CD14-positive monocyte (primary cell): ENCODE data around the gene NBEAL1. TPM values are rescaled to one million over a fixed set of nuclear protein-coding genes. Genes with fewer than 3 reads are reported as not detected.
"Not testable (repeated sequence)": the region's sequence is repeated elsewhere in the genome, so short reads cannot be mapped to it uniquely, and the experiment has no call there.

ENCODE experiments used
- DNase-seq, 3 donors: peaks; one replicate each; pipeline ENCODE4 v3.0.0-alpha.2; 2011 to 2022
- H2AFZ ChIP-seq: 2 replicates; pipeline ENCODE4 v1.6.0; 2012; ENCODE audit warnings: mild to moderate bottlenecking, low read depth, low read length, inconsistent platforms; ENCODE audit not compliant: insufficient read depth, poor library complexity, severe bottlenecking
- H3K27ac ChIP-seq, 2 donors: 1 replicate in 1 of 2; 2 replicates in 1 of 2; pipeline ENCODE4 v1.5.1; 2012 to 2013; ENCODE audit warnings: low read length in 2 of 2, control low read depth in 1 of 2, inconsistent platforms in 1 of 2, low read depth in 1 of 2, mild to moderate bottlenecking in 1 of 2
- H3K27me3 ChIP-seq, 2 donors: one replicate each; pipeline versions ENCODE4 v1.6.0 to v1.6.1; 2011 to 2013; ENCODE audit warnings: low read length in 2 of 2; ENCODE audit not compliant: control insufficient read depth in 2 of 2, insufficient read depth in 2 of 2
- H3K36me3 ChIP-seq, 2 donors: replicated peaks in 1 of 2; 1 replicate in 1 of 2; 2 replicates in 1 of 2; pipeline versions ENCODE4 v1.5.1 to v1.6.1; 2012 to 2013; ENCODE audit warnings: low read length in 2 of 2, control low read depth in 1 of 2, inconsistent platforms in 1 of 2, mild to moderate bottlenecking in 1 of 2; ENCODE audit not compliant: insufficient read depth in 2 of 2, control insufficient read depth in 1 of 2
- H3K4me1 ChIP-seq, 2 donors: 1 replicate in 1 of 2; 2 replicates in 1 of 2; pipeline versions ENCODE4 v1.5.1 to v1.6.1; 2012 to 2013; ENCODE audit warnings: low read length in 2 of 2, control low read depth in 1 of 2, inconsistent platforms in 1 of 2, mild to moderate bottlenecking in 1 of 2, moderate library complexity in 1 of 2; ENCODE audit not compliant: insufficient read depth in 2 of 2, control insufficient read depth in 1 of 2
- H3K4me2 ChIP-seq: replicated peaks from 2 replicates; pipeline ENCODE3; 2012; ENCODE audit warnings: low read length, moderate library complexity, mild to moderate bottlenecking; ENCODE audit not compliant: poor library complexity, severe bottlenecking; ENCODE audit errors: extremely low read depth
- H3K4me3 ChIP-seq, 3 experiments: fragments of 200-600 bp in 1 of 3; sonication (generic) in 1 of 3; replicated peaks in 1 of 3; 1 replicate in 2 of 3; 2 replicates in 1 of 3; pipeline ENCODE4 v1.5.1; 2011 to 2013; ENCODE audit warnings: low read length in 3 of 3, mild to moderate bottlenecking in 3 of 3, control low read depth in 2 of 3, low read depth in 2 of 3, inconsistent platforms in 1 of 3, moderate library complexity in 1 of 3
- H3K79me2 ChIP-seq: 2 replicates; pipeline ENCODE4 v1.6.0; 2012; ENCODE audit warnings: mild to moderate bottlenecking, control low read depth, inconsistent platforms, low read length, moderate library complexity; ENCODE audit not compliant: insufficient read depth
- H3K9ac ChIP-seq: 2 replicates; pipeline ENCODE4 v1.6.0; 2017; ENCODE audit warnings: low read length, mild to moderate bottlenecking; ENCODE audit not compliant: insufficient read depth, poor library complexity, severe bottlenecking
- H3K9me3 ChIP-seq, 2 donors: replicated peaks in 1 of 2; 1 replicate in 1 of 2; 2 replicates in 1 of 2; pipeline versions ENCODE4 v1.5.1 to v1.6.1; 2012 to 2013; ENCODE audit warnings: low read length in 2 of 2, control low read depth in 1 of 2; ENCODE audit not compliant: control insufficient read depth in 1 of 2, insufficient read depth in 1 of 2
- H4K20me1 ChIP-seq: 2 replicates; pipeline ENCODE4 v1.6.0; 2012; ENCODE audit warnings: mild to moderate bottlenecking, low read length, control low read depth, moderate library complexity; ENCODE audit not compliant: insufficient read depth
- H3K27ac Mint-ChIP-seq, 7 donors: one replicate each; pipeline ENCODE4 v1.8.0; 2020; ENCODE audit warnings: mild to moderate bottlenecking in 7 of 7, mixed read lengths in 7 of 7, moderate library complexity in 6 of 7, inconsistent platforms in 2 of 7
- H3K27me3 Mint-ChIP-seq, 3 donors: one replicate each; pipeline ENCODE4 v1.8.0; 2021 to 2022; ENCODE audit warnings: low read depth in 3 of 3, mild to moderate bottlenecking in 3 of 3, mixed read lengths in 3 of 3, moderate library complexity in 3 of 3, inconsistent platforms in 1 of 3
- H3K36me3 Mint-ChIP-seq, 2 donors: one replicate each; pipeline ENCODE4 v1.8.0; 2020; ENCODE audit warnings: mixed read lengths in 2 of 2, inconsistent platforms in 1 of 2, mild to moderate bottlenecking in 1 of 2
- H3K4me1 Mint-ChIP-seq: one replicate; pipeline ENCODE4 v1.8.0; 2020; ENCODE audit warnings: mild to moderate bottlenecking, mixed read lengths
- H3K4me3 Mint-ChIP-seq, 2 donors: one replicate each; pipeline ENCODE4 v1.8.0; 2020; ENCODE audit warnings: mild to moderate bottlenecking in 2 of 2, mixed read lengths in 2 of 2, moderate library complexity in 1 of 2
- H3K9me3 Mint-ChIP-seq, 7 donors: one replicate each; pipeline ENCODE4 v1.8.0; 2020 to 2022; ENCODE audit warnings: mixed read lengths in 7 of 7, mild to moderate bottlenecking in 6 of 7, moderate library complexity in 6 of 7, inconsistent platforms in 2 of 7
- WGBS: methylation state at CpG from one replicate; pipeline ENCODE4 v1.1.5; 2013; ENCODE audit warnings: missing lambda C conversion rate; ENCODE audit not compliant: insufficient coverage; 5-methylcytosine and 5-hydroxymethylcytosine counted together
- intact Hi-C, 2 donors: fragments of 100-400 bp; cut with micrococcal nuclease; formaldehyde crosslinking; loops; one replicate each; pipeline versions ENCODE4 v1.15.0 to v1.15.1; 2023
- polyA plus RNA-seq, 3 donors: library from polyadenylated mRNA; depleted of rRNA in 1 of 3; unstranded in 2 of 3; stranded (reverse) in 1 of 3; fragments of 300-500 nt in 2 of 3; fragments of >200 nt in 1 of 3; fragmentation: Illumina TruSeq in 2 of 3; gene quantifications; 1 replicate in 2 of 3; 2 replicates in 1 of 3; pipeline ENCODE4 v1.2.3, GENCODE V29; 2012 to 2021
- TF ChIP-seq, protein P1 (sequence below): fragments of 200-600 bp; IDR thresholded peaks from one replicate; pipeline ENCODE4 v1.8.0; 2022; ENCODE audit warnings: antibody characterized with exemption, mild to moderate bottlenecking

Gene NBEAL1
- polyA plus RNA-seq, 3 donors, result 2.5 to 5.3 (median 4.4) TPM

DNA sequence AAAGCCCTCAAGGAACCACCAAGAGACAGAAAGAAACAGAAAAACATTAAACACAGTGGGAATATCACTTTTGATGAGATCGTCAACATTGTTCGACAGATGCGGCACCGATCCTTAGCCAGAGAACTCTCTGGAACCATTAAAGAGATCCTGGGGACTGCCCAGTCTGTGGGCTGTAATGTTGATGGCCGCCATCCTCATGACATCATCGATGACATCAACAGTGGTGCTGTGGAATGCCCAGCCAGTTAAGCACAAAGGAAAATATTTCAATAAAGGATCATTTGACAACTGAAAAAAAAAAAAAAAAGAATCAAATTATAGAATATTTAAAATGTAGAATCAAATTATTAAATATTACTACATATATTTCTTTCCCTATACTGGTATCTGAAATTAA is 176.4 kb downstream of the NBEAL1 start:
- DNase-seq, H3K27ac Mint-ChIP-seq, H3K9ac ChIP-seq, H4K20me1 ChIP-seq, H3K4me1 ChIP-seq, H3K27me3 Mint-ChIP-seq, H3K79me2 ChIP-seq, H3K4me2 ChIP-seq, H2AFZ ChIP-seq, H3K27ac ChIP-seq, H3K9me3 ChIP-seq, H3K4me1 Mint-ChIP-seq, H3K4me3 ChIP-seq, intact Hi-C loops, H3K27me3 ChIP-seq, H3K4me3 Mint-ChIP-seq, H3K9me3 Mint-ChIP-seq: not testable (repeated sequence)
- peaks cover 35 to 42% of the 10 kb centered on the region in 2 donors for H3K36me3 Mint-ChIP-seq
- H3K36me3 ChIP-seq, result peaks cover 17 to 35% of the 10 kb centered on the region in 2 donors
- WGBS, result 100% methylated on average over 2 of the region's 6 CpGs

DNA sequence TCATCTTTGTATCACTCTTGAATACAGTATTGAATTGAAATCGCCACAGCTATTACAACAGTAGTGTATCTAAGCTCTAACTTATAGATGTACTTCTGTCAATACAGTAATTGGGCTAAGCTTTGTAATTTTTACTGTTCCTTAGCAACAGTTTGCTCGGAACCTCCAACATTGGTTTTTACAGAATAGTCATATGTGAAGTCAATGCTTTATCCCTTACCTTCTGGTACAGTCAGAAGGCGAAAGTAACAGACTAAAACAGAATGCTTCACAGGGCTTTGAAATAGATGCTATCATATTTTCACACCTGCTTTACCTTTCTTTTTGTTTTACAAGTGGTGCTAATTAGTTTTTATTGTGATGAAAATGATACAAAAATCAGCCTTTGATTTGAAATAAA is 177.3 kb downstream of the NBEAL1 start:
- no CpG with 5 or more reads among the region's 3 CpGs for WGBS
- H3K9ac ChIP-seq, result no peak overlapping the region
- no peaks in the 10 kb centered on the region for H3K4me1 Mint-ChIP-seq

More for the DNA sequence above, 177.3 kb downstream of the NBEAL1 start:
- Mint-ChIP-seq H3K27ac (no peak overlapping the region), H3K27me3 (no peaks in the 10 kb centered on the region), H3K9me3 (peaks cover 0 to 2% (median 0%) of the 10 kb centered on the region in 7 donors), H3K4me3 (no peak overlapping the region), H3K36me3 (peaks cover 35 to 39% of the 10 kb centered on the region in 2 donors)
- Histone ChIP-seq H3K79me2 (no peaks in the 10 kb centered on the region), H3K36me3 (peaks cover 17 to 37% of the 10 kb centered on the region in 2 donors), H3K4me3 (no peak overlapping the region), H2AFZ (no peak overlapping the region), H3K27me3 (no peaks in the 10 kb centered on the region), H3K9me3 (no peaks in the 10 kb centered on the region), H4K20me1 (no peaks in the 10 kb centered on the region), H3K4me2 (no peak overlapping the region), H3K4me1 (no peaks in the 10 kb centered on the region), H3K27ac (no peak overlapping the region)
- DNase-seq, result no peak
- TF ChIP-seq, protein P1, sequence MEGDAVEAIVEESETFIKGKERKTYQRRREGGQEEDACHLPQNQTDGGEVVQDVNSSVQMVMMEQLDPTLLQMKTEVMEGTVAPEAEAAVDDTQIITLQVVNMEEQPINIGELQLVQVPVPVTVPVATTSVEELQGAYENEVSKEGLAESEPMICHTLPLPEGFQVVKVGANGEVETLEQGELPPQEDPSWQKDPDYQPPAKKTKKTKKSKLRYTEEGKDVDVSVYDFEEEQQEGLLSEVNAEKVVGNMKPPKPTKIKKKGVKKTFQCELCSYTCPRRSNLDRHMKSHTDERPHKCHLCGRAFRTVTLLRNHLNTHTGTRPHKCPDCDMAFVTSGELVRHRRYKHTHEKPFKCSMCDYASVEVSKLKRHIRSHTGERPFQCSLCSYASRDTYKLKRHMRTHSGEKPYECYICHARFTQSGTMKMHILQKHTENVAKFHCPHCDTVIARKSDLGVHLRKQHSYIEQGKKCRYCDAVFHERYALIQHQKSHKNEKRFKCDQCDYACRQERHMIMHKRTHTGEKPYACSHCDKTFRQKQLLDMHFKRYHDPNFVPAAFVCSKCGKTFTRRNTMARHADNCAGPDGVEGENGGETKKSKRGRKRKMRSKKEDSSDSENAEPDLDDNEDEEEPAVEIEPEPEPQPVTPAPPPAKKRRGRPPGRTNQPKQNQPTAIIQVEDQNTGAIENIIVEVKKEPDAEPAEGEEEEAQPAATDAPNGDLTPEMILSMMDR, result no peak
- intact Hi-C loops, result no loop called here
